Prostate gland (tissue), 2 donors: ENCODE data around the gene ITPR1.

ENCODE experiments used
- POLR2A ChIP-seq: fragments of 450-650 bp; IDR thresholded peaks from one replicate; pipeline ENCODE4 v1.6.1; 2016; ENCODE audit warnings: antibody characterized with exemption, mild to moderate bottlenecking
- POLR2AphosphoS5 ChIP-seq: sonication (generic); formaldehyde crosslinking; IDR thresholded peaks from one replicate; pipeline ENCODE4 v1.6.1; 2017; ENCODE audit warnings: antibody characterized with exemption
- TF ChIP-seq, protein P1 (sequence below), 4 experiments: fragments of 200-600 bp in 2 of 4; fragments of 450-650 bp in 2 of 4; sonication (generic) in 2 of 4; IDR thresholded peaks; 1 replicate in 3 of 4; 2 replicates in 1 of 4; pipeline ENCODE4 v1.5.1; 2016 to 2019; ENCODE audit warnings: antibody characterized with exemption in 4 of 4, mild to moderate bottlenecking in 2 of 4, moderate library complexity in 2 of 4

DNA sequence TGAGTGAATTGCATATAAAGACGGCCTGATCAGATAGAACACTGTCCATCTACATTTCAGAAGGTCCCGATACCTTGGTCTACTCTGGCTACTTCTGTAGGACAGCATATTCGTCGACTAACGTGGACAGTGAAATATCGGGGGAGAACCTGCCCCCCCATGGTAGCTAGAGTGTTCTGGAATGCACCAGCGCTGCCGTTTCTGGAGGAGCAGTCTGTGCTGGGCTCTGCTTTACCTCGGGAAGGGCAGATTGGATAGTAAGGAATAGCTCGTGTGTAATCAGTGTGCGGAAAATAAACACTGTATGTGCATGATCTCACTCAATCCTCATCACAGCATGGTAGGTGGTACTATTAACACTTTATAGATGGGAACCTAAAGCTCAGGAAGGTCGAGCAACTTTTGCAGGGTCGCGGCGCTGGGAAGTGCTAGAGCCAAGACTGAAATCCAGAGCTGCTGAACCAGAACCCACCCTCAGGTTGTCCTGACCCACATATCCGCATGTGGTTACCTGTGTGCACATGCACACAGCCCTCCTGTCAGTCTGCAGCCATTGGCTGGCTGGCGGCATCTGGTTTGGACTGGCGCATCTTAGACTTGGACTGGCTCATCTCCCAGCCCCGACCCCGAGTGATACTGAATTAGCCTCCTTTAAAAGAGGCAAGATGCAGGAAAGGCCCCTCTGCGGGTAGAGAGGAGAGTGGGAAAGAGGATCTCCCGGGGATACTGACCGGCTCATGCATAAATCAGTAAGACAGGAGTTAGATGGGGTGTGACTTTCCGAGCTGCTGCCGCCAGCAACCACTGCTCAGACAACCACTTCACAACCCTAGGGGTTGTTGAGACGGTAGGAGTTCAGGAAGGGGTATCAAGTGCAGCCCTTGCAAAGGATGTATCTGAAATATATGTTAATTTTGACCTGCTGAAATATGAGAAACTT, 331.1 kb downstream of the ITPR1 start:
- TF ChIP-seq, protein P1, sequence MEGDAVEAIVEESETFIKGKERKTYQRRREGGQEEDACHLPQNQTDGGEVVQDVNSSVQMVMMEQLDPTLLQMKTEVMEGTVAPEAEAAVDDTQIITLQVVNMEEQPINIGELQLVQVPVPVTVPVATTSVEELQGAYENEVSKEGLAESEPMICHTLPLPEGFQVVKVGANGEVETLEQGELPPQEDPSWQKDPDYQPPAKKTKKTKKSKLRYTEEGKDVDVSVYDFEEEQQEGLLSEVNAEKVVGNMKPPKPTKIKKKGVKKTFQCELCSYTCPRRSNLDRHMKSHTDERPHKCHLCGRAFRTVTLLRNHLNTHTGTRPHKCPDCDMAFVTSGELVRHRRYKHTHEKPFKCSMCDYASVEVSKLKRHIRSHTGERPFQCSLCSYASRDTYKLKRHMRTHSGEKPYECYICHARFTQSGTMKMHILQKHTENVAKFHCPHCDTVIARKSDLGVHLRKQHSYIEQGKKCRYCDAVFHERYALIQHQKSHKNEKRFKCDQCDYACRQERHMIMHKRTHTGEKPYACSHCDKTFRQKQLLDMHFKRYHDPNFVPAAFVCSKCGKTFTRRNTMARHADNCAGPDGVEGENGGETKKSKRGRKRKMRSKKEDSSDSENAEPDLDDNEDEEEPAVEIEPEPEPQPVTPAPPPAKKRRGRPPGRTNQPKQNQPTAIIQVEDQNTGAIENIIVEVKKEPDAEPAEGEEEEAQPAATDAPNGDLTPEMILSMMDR (IDR thresholded peaks at IDR 0.05) = no peak
- TF ChIP-seq POLR2A = no peak
- no peak for TF ChIP-seq POLR2AphosphoS5
